Heart left ventricle (tissue), 13 donors: Measurements from ENCODE around the gene KDM1B.

Source experiments
- POLR2A ChIP-seq, 2 donors: fragments of 450-650 bp; IDR thresholded peaks; one replicate each; pipeline ENCODE4 v1.6.1; 2017; ENCODE audit warnings: antibody characterized with exemption in 2 of 2, mild to moderate bottlenecking in 2 of 2, moderate library complexity in 2 of 2
- TF ChIP-seq, protein P1 (sequence below), 12 donors: fragments of 200-600 bp; sonication (generic) in 4 of 12; IDR thresholded peaks; one replicate each; pipeline versions ENCODE4 v1.5.0 to v1.8.0; 2018 to 2022; ENCODE audit warnings: antibody characterized with exemption in 12 of 12, mild to moderate bottlenecking in 5 of 12
- donor health status: ischemic (EF 13 %, LVEDD 7.1; RV severe dilation, severe dysfunction).
- donor health status: DM: no; HTN: yes; CAD: no.
- donor health status: DM: no; HTN: no; CAD: no.
- donor health status: ischemic (EF 25% LVEDD 6.9; RV normal size, moderate dysfunction).
- donor health status: ischemic (EF 25% LVEDD 5.7; RV mildly dilated, moderate dysfunction).
- donor health status: ischemic (EF 35%, LVEDD 5.7; RV mildly dilated, moderate dysfunction).
- donor health status: nonischemic (EF 11% LVEDD 7.7; RV severe dilation, severe dysfunction).
- donor health status: DM: yes; HTN: yes; CAD: no.
- donor health status: PGD.
- donor health status: ischemic (EF 29% LVEDD 5.4; RV normal size, mild dysfunction).
- donor health status: nonischemic (EF 23%, LVEDD 6.1; RV moderate dilation, normal function).

DNA sequence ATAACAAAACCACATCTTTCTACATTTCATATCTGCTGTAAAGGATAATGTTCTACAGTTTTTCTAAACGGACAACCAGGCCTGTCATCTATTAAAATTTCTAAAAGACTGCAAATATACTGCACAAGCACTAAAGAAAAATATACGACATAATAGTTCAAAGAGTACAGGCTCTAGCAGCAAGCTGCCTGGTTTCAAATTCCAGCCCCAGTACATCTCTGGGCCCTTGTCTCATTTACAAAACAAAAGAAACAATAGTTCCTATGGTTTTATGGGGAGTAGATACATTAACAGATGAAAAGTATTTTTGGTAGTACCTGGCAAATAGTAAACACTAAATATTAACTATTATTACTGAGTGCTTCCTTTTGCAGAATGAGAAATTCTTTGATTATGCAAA lies 85.0 kb downstream of the KDM1B start:
- TF ChIP-seq, protein P1, sequence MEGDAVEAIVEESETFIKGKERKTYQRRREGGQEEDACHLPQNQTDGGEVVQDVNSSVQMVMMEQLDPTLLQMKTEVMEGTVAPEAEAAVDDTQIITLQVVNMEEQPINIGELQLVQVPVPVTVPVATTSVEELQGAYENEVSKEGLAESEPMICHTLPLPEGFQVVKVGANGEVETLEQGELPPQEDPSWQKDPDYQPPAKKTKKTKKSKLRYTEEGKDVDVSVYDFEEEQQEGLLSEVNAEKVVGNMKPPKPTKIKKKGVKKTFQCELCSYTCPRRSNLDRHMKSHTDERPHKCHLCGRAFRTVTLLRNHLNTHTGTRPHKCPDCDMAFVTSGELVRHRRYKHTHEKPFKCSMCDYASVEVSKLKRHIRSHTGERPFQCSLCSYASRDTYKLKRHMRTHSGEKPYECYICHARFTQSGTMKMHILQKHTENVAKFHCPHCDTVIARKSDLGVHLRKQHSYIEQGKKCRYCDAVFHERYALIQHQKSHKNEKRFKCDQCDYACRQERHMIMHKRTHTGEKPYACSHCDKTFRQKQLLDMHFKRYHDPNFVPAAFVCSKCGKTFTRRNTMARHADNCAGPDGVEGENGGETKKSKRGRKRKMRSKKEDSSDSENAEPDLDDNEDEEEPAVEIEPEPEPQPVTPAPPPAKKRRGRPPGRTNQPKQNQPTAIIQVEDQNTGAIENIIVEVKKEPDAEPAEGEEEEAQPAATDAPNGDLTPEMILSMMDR (IDR thresholded peaks at IDR 0.05) = no peak
- no peak for TF ChIP-seq POLR2A (IDR thresholded peaks at IDR 0.05)
